Chondrocyte (in vitro differentiated cells): ENCODE results near the gene MYOM1. TPM values are rescaled to one million over a fixed set of nuclear protein-coding genes. Genes with fewer than 3 reads are reported as not detected.

Experiments used
- DNase-seq: peaks from one replicate; pipeline ENCODE4 v3.0.0; 2021; ENCODE audit warnings: mixed read lengths, low spot score
- H3K27ac Mint-ChIP-seq: one replicate; pipeline ENCODE4 v1.8.0; 2021; ENCODE audit warnings: mild to moderate bottlenecking, moderate library complexity, mixed read lengths; ENCODE audit not compliant: unreplicated experiment
- H3K27me3 Mint-ChIP-seq: 2 replicates; pipeline ENCODE4 v1.8.0; 2021; ENCODE audit warnings: low read depth, mixed read lengths
- H3K36me3 Mint-ChIP-seq: 2 replicates; pipeline ENCODE4 v1.8.0; 2021; ENCODE audit warnings: low read depth, mixed read lengths
- H3K4me1 Mint-ChIP-seq: 2 replicates; pipeline ENCODE4 v1.8.0; 2021; ENCODE audit warnings: low read depth, mild to moderate bottlenecking, mixed read lengths
- H3K4me3 Mint-ChIP-seq: one replicate; pipeline ENCODE4 v1.8.0; 2021; ENCODE audit warnings: mild to moderate bottlenecking, moderate library complexity, mixed read lengths; ENCODE audit not compliant: unreplicated experiment
- H3K9me3 Mint-ChIP-seq: 2 replicates; pipeline ENCODE4 v1.8.0; 2021; ENCODE audit warnings: low read depth, mixed read lengths
- CTCF ChIP-seq: fragments of 200-600 bp; sonication (generic); IDR thresholded peaks from 2 replicates; pipeline ENCODE4 v1.5.0; 2021; ENCODE audit warnings: antibody characterized with exemption, mild to moderate bottlenecking, moderate library complexity
- total RNA-seq: library from RNA; stranded (reverse); gene quantifications from 3 replicates; pipeline ENCODE4 v1.2.1, GENCODE V29; 2021

Gene MYOM1
- total RNA-seq, 1 donor from 2014 or later, result 1.5 TPM

GRCh38 chr18:3153107-3153704 is 66.6 kb downstream of the MYOM1 start:
- Mint-ChIP-seq H3K9me3 (no peaks in the 10 kb centered on the region), H3K27me3 (no peaks in the 10 kb centered on the region), H3K36me3 (no peaks in the 10 kb centered on the region), H3K27ac (no peak overlapping the region), H3K4me1 (peaks cover 35% of the 10 kb centered on the region), H3K4me3 (no peak overlapping the region)
- TF ChIP-seq CTCF, result no peak
- no peak for DNase-seq

- Mint-ChIP-seq H3K36me3 (no peaks in the 10 kb centered on the region), H3K4me1 (peaks cover 35% of the 10 kb centered on the region), H3K4me3 (no peak overlapping the region), H3K27ac (no peak overlapping the region), H3K27me3 (no peaks in the 10 kb centered on the region), H3K9me3 (no peaks in the 10 kb centered on the region)
- DNase-seq, result no peak
- TF ChIP-seq CTCF, result no peak
These were observed 67.5 kb downstream of the MYOM1 start for GRCh38 chr18:3152294-3152693.

GRCh38 chr18:3151399-3152264 is 68.1 kb downstream of the MYOM1 start:
- Mint-ChIP-seq H3K36me3 (no peaks in the 10 kb centered on the region), H3K4me1 (peaks cover 35% of the 10 kb centered on the region), H3K4me3 (no peak overlapping the region), H3K27me3 (no peaks in the 10 kb centered on the region), H3K9me3 (no peaks in the 10 kb centered on the region), H3K27ac (no peak overlapping the region)
- TF ChIP-seq CTCF, result peak; percentile 94
- no peak for DNase-seq

GRCh38 chr18:3150688-3151087 is 69.1 kb downstream of the MYOM1 start:
- no peaks in the 10 kb centered on the region for H3K36me3 Mint-ChIP-seq
- no peak for DNase-seq
- no peaks in the 10 kb centered on the region for H3K9me3 Mint-ChIP-seq
- TF ChIP-seq CTCF, result no peak
- H3K27me3 Mint-ChIP-seq, result no peaks in the 10 kb centered on the region
- H3K4me3 Mint-ChIP-seq, result no peak overlapping the region
- H3K4me1 Mint-ChIP-seq, result peaks cover 26% of the 10 kb centered on the region
- no peak overlapping the region for H3K27ac Mint-ChIP-seq

GRCh38 chr18:3150274-3150673 is 69.5 kb downstream of the MYOM1 start:
- DNase-seq, result no peak
- Mint-ChIP-seq H3K27ac (no peak overlapping the region), H3K4me1 (peaks cover 22% of the 10 kb centered on the region), H3K9me3 (no peaks in the 10 kb centered on the region), H3K4me3 (no peak overlapping the region), H3K27me3 (no peaks in the 10 kb centered on the region), H3K36me3 (no peaks in the 10 kb centered on the region)
- no peak for TF ChIP-seq CTCF
